HepG2 (cell line): Measurements from ENCODE around the gene MTA2. TPM values are rescaled to one million over a fixed set of nuclear protein-coding genes. Genes with fewer than 3 reads are reported as not detected.
A peak's percentile ranks its signal among the peaks of the same experiment; 100 is the strongest.

Source experiments
- CBFB ChIP-seq: sonication (generic); formaldehyde crosslinking; IDR thresholded peaks from 2 replicates; pipeline ENCODE4 v1.4.0; 2020; ENCODE audit warnings: missing genetic modification reagents
- EED ChIP-seq: sonication (generic); formaldehyde crosslinking; IDR thresholded peaks from 2 replicates; pipeline ENCODE4 v1.5.0; 2020; ENCODE audit warnings: mild to moderate bottlenecking, missing genetic modification reagents
- ETV5 ChIP-seq: IDR thresholded peaks from 2 replicates; pipeline ENCODE4 v1.6.1; 2018; ENCODE audit warnings: missing biosample characterization, missing genetic modification reagents, inconsistent platforms, borderline replicate concordance
- FOXJ3 ChIP-seq: sonication (generic); formaldehyde crosslinking; IDR thresholded peaks from 2 replicates; pipeline ENCODE4 v1.4.0; 2020; ENCODE audit warnings: missing genetic modification reagents, mild to moderate bottlenecking, borderline replicate concordance
- FOXK1 ChIP-seq: sonication (generic); formaldehyde crosslinking; IDR thresholded peaks from 2 replicates; pipeline ENCODE4 v1.4.0; 2020; ENCODE audit warnings: low read depth, missing genetic modification reagents, borderline replicate concordance
- FOXK2 ChIP-seq: fragments of 450-650 bp; IDR thresholded peaks from 2 replicates; pipeline ENCODE4 v1.6.1; 2016
- FOXO1 ChIP-seq: sonication (generic); formaldehyde crosslinking; IDR thresholded peaks from 2 replicates; pipeline ENCODE4 v1.4.0; 2020; ENCODE audit warnings: missing genetic modification reagents
- KDM4B ChIP-seq: sonication (generic); formaldehyde crosslinking; IDR thresholded peaks from 2 replicates; pipeline ENCODE4 v1.4.0; 2020; ENCODE audit warnings: missing genetic modification reagents
- KDM5A ChIP-seq: fragments of 200-600 bp; sonication (generic); IDR thresholded peaks from 2 replicates; pipeline ENCODE4 v1.7.0; 2018; ENCODE audit warnings: antibody characterized with exemption, mild to moderate bottlenecking, low read length, borderline replicate concordance
- MATR3 ChIP-seq: sonication (generic); formaldehyde crosslinking; IDR thresholded peaks from 2 replicates; pipeline ENCODE4 v1.4.0; 2020; ENCODE audit warnings: missing genetic modification reagents
- MTERF4 ChIP-seq: sonication (generic); formaldehyde crosslinking; IDR thresholded peaks from 2 replicates; pipeline ENCODE4 v1.8.0; 2023; ENCODE audit warnings: mild to moderate bottlenecking, missing genetic modification reagents
- SIX4 ChIP-seq: sonication (generic); formaldehyde crosslinking; IDR thresholded peaks from 2 replicates; pipeline ENCODE4 v1.4.0; 2020; ENCODE audit warnings: missing genetic modification reagents
- SPEN ChIP-seq: sonication (generic); formaldehyde crosslinking; IDR thresholded peaks from 2 replicates; pipeline ENCODE4 v1.5.1; 2020; ENCODE audit warnings: low read depth, mild to moderate bottlenecking, missing genetic modification reagents
- TBP ChIP-seq: sonication (generic); formaldehyde crosslinking; IDR thresholded peaks from 2 replicates; pipeline ENCODE4 v1.5.0; 2020; ENCODE audit warnings: missing genetic modification reagents
- ZNF274 ChIP-seq: sonication (generic); formaldehyde crosslinking; IDR thresholded peaks from 2 replicates; pipeline ENCODE4 v1.5.1; 2020; ENCODE audit warnings: mild to moderate bottlenecking, missing genetic modification reagents
- ZNF589 ChIP-seq: sonication (generic); formaldehyde crosslinking; conservative IDR thresholded peaks from 2 replicates; pipeline ENCODE4 v1.8.0; 2022; ENCODE audit warnings: mild to moderate bottlenecking, moderate library complexity, missing genetic modification reagents
- ZNF775 ChIP-seq: sonication (generic); formaldehyde crosslinking; IDR thresholded peaks from 2 replicates; pipeline ENCODE4 v1.4.0; 2020; ENCODE audit warnings: missing genetic modification reagents, mild to moderate bottlenecking, moderate library complexity, borderline replicate concordance
- ZNF816 ChIP-seq: sonication (generic); formaldehyde crosslinking; IDR thresholded peaks from 2 replicates; pipeline ENCODE4 v1.8.0; 2022; ENCODE audit warnings: missing genetic modification reagents, mild to moderate bottlenecking, borderline replicate concordance
- ZNF878 ChIP-seq: sonication (generic); formaldehyde crosslinking; IDR thresholded peaks from 2 replicates; pipeline ENCODE4 v1.8.1; 2023; ENCODE audit warnings: mild to moderate bottlenecking, missing genetic modification reagents, moderate library complexity
- ZSCAN30 ChIP-seq: sonication (generic); formaldehyde crosslinking; IDR thresholded peaks from 2 replicates; pipeline ENCODE4 v1.5.0; 2020; ENCODE audit warnings: mild to moderate bottlenecking, missing genetic modification reagents
- polyA plus RNA-seq, 8 experiments: library from polyadenylated mRNA; depleted of rRNA in 3 of 8; stranded (reverse) in 7 of 8; unstranded in 1 of 8; fragments of >200 nt; fragmentation: Illumina TruSeq in 4 of 8; extraction: Trizol in 4 of 8; gene quantifications; 2 replicates each; pipeline versions ENCODE4 v1.2.1 to v1.2.3, GENCODE V29; 2011 to 2016; ENCODE audit warnings: low read depth in 4 of 8, missing spikeins in 1 of 8, mixed read lengths in 1 of 8; ENCODE audit not compliant: insufficient read depth in 1 of 8
- total RNA-seq, 5 experiments: library from RNA; depleted of rRNA; stranded (reverse); fragments of >200 nt; fragmentation: Illumina TruSeq; extraction: Trizol; gene quantifications; 2 replicates each; pipeline ENCODE4 v1.2.3, GENCODE V29; 2016; ENCODE audit warnings: low read depth in 1 of 5
- TF ChIP-seq, protein P1 (sequence below): sonication (generic); formaldehyde crosslinking; IDR thresholded peaks from 2 replicates; pipeline ENCODE4 v1.5.0; 2020; ENCODE audit warnings: missing genetic modification reagents, mild to moderate bottlenecking, borderline replicate concordance
- TF ChIP-seq, protein P2 (sequence below): sonication (generic); formaldehyde crosslinking; IDR thresholded peaks from 2 replicates; pipeline ENCODE4 v1.8.0; 2022; ENCODE audit warnings: low read depth, missing genetic modification reagents
- TF ChIP-seq, protein P3 (sequence below): sonication (generic); formaldehyde crosslinking; IDR thresholded peaks from 2 replicates; pipeline ENCODE4 v1.8.0; 2022; ENCODE audit warnings: missing genetic modification reagents, mild to moderate bottlenecking, borderline replicate concordance
- TF ChIP-seq, protein P4 (sequence below): fragments of 450-650 bp; IDR thresholded peaks from 2 replicates; pipeline ENCODE4 v1.6.1; 2016

MTA2 gene
- total and polyA plus RNA-seq, 2 of the 13 experiments (the other 11 are each of a cell fraction or from before 2014, with no cell fraction given): 14.0 to 70.0 TPM

GRCh38 chr11:62573592-62574362 is 27.9 kb downstream of the MTA2 start, which contains the start of gene EEF1G (continued):
- TF ChIP-seq, protein P1, sequence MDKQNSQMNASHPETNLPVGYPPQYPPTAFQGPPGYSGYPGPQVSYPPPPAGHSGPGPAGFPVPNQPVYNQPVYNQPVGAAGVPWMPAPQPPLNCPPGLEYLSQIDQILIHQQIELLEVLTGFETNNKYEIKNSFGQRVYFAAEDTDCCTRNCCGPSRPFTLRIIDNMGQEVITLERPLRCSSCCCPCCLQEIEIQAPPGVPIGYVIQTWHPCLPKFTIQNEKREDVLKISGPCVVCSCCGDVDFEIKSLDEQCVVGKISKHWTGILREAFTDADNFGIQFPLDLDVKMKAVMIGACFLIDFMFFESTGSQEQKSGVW: no peak
- TF ChIP-seq TBP (CRISPR knock-in tag) (no peak), FOXO1 (CRISPR knock-in tag) (no peak; the same call in 1 of the 2 replicates), ZNF274 (CRISPR knock-in tag) (0 out of 2 replicates have a peak, but pooled peaks have one; percentile 49), KDM5A (peak; percentile 93; the same call in 1 of the 2 replicates), ETV5 (CRISPR knock-in tag) (no peak), SPEN (CRISPR knock-in tag) (peak; percentile 94; the same call in 1 of the 2 replicates), ZNF816 (no peak), ZNF775 (no peak), MATR3 (CRISPR knock-in tag) (no peak), FOXJ3 (no peak), SIX4 (CRISPR knock-in tag) (peak; percentile 15), ZNF878 (peak; percentile 65; the same call in 1 of the 2 replicates), EED (CRISPR knock-in tag) (peak; percentile 75; the same call in 1 of the 2 replicates), MTERF4 (CRISPR knock-in tag) (peak; percentile 11; the same call in 1 of the 2 replicates), FOXK1 (CRISPR knock-in tag) (peak; percentile 58; the same call in 1 of the 2 replicates), FOXK2 (peak; percentile 62; the same call in 1 of the 2 replicates), KDM4B (no peak; the same call in 1 of the 2 replicates), CBFB (CRISPR knock-in tag) (no peak; the same call in 1 of the 2 replicates), ZNF589 (CRISPR knock-in tag) (no peak), ZSCAN30 (CRISPR knock-in tag) (no peak)
- TF ChIP-seq, protein P2, sequence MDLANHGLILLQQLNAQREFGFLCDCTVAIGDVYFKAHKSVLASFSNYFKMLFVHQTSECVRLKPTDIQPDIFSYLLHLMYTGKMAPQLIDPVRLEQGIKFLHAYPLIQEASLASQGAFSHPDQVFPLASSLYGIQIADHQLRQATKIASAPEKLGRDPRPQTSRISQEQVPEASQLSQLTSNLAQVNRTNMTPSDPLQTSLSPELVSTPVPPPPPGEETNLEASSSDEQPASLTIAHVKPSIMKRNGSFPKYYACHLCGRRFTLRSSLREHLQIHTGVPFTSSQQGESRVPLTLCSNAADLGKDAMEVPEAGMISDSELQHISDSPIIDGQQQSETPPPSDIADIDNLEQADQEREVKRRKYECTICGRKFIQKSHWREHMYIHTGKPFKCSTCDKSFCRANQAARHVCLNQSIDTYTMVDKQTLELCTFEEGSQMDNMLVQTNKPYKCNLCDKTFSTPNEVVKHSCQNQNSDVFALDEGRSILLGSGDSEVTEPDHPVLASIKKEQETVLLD (CRISPR knock-in tag): no peak
- TF ChIP-seq, protein P3, sequence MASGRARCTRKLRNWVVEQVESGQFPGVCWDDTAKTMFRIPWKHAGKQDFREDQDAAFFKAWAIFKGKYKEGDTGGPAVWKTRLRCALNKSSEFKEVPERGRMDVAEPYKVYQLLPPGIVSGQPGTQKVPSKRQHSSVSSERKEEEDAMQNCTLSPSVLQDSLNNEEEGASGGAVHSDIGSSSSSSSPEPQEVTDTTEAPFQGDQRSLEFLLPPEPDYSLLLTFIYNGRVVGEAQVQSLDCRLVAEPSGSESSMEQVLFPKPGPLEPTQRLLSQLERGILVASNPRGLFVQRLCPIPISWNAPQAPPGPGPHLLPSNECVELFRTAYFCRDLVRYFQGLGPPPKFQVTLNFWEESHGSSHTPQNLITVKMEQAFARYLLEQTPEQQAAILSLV (CRISPR knock-in tag): peak; percentile 12; the same call in 1 of the 2 replicates
- TF ChIP-seq, protein P4, sequence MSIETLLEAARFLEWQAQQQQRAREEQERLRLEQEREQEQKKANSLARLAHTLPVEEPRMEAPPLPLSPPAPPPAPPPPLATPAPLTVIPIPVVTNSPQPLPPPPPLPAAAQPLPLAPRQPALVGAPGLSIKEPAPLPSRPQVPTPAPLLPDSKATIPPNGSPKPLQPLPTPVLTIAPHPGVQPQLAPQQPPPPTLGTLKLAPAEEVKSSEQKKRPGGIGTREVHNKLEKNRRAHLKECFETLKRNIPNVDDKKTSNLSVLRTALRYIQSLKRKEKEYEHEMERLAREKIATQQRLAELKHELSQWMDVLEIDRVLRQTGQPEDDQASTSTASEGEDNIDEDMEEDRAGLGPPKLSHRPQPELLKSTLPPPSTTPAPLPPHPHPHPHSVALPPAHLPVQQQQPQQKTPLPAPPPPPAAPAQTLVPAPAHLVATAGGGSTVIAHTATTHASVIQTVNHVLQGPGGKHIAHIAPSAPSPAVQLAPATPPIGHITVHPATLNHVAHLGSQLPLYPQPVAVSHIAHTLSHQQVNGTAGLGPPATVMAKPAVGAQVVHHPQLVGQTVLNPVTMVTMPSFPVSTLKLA: peak; percentile 66
